IMR-90 (cell line): Measurements from ENCODE around the gene HAP1. TPM values are rescaled to one million over a fixed set of nuclear protein-coding genes. Genes with fewer than 3 reads are reported as not detected.

Experiments used
- ATAC-seq: fragments of 200-7000 bp; cut with Tn5 transposase; 2 replicates; pipeline ENCODE4 v1.9.1; 2020; ENCODE audit warnings: low read depth, mild to moderate bottlenecking, moderate library complexity
- BruUV-seq: library from RNA; stranded (reverse); fragments of 400-500 nt; replicated peaks from 2 replicates; lab custom pipeline; 2021; lab: Mats Ljungman, UMichigan
- CTCF ChIA-PET: fragments of 300-600 bp; formaldehyde crosslinking; extraction: SDS; loops from one replicate; lab custom pipeline; 2021; ENCODE audit warnings: antibody characterized with exemption; lab: Yijun Ruan, JAX
- POLR2A ChIA-PET: fragments of 300-600 bp; sonication (Branson Sonifier 250); formaldehyde crosslinking; loops from one replicate; lab custom pipeline; 2022; ENCODE audit warnings: antibody characterized with exemption; ENCODE audit not compliant: unreplicated experiment; lab: Charles Lee
- DNase-seq: peaks from one replicate; pipeline ENCODE4 v3.0.0; 2013
- H2AFZ ChIP-seq: replicated peaks from 2 replicates; pipeline ENCODE3; 2013; ENCODE audit warnings: low read length, mild to moderate bottlenecking; ENCODE audit not compliant: poor library complexity
- H2AK5ac ChIP-seq: 2 replicates; pipeline ENCODE4 v1.6.1; 2013; ENCODE audit warnings: low read depth, low read length, inconsistent platforms
- H2AK9ac ChIP-seq: replicated peaks from 2 replicates; pipeline ENCODE3; 2013; ENCODE audit warnings: mild to moderate bottlenecking, low read depth, low read length, moderate library complexity; ENCODE audit not compliant: poor library complexity
- H2BK120ac ChIP-seq: 2 replicates; pipeline ENCODE4 v1.6.1; 2013; ENCODE audit warnings: low read depth, low read length, inconsistent platforms
- H2BK15ac ChIP-seq: 3 replicates; pipeline ENCODE4 v1.6.1; 2013; ENCODE audit warnings: low read depth, low read length, inconsistent platforms
- H2BK20ac ChIP-seq: 2 replicates; pipeline ENCODE4 v1.6.1; 2013; ENCODE audit warnings: low read depth, mild to moderate bottlenecking, inconsistent platforms, low read length, moderate library complexity
- H2BK5ac ChIP-seq: 2 replicates; pipeline ENCODE4 v1.6.1; 2013; ENCODE audit warnings: mild to moderate bottlenecking, low read depth, low read length, inconsistent platforms; ENCODE audit not compliant: poor library complexity, severe bottlenecking
- H3K14ac ChIP-seq: replicated peaks from 2 replicates; pipeline ENCODE4 v1.6.1; 2013; ENCODE audit warnings: low read depth, low read length, inconsistent platforms
- H3K18ac ChIP-seq: 2 replicates; pipeline ENCODE4 v1.6.1; 2013; ENCODE audit warnings: low read depth, low read length, control low read depth
- H3K23ac ChIP-seq: 2 replicates; pipeline ENCODE4 v1.6.1; 2013; ENCODE audit warnings: low read depth, low read length, inconsistent platforms
- H3K27ac ChIP-seq: 2 replicates; pipeline ENCODE4 v1.5.1; 2013; ENCODE audit warnings: mild to moderate bottlenecking, control low read depth, low read length; ENCODE audit not compliant: insufficient read depth
- H3K27me3 ChIP-seq: 2 replicates; pipeline ENCODE4 v1.6.1; 2013; ENCODE audit warnings: low read length; ENCODE audit not compliant: control insufficient read depth, insufficient read depth
- H3K36me3 ChIP-seq: 2 replicates; pipeline ENCODE4 v1.6.1; 2013; ENCODE audit warnings: low read length, mixed read lengths; ENCODE audit not compliant: control insufficient read depth, insufficient read depth
- H3K4ac ChIP-seq: 2 replicates; pipeline ENCODE4 v1.6.1; 2013; ENCODE audit warnings: low read depth, low read length, inconsistent platforms
- H3K4me1 ChIP-seq: 2 replicates; pipeline ENCODE4 v1.6.1; 2013; ENCODE audit warnings: low read length, mixed read lengths; ENCODE audit not compliant: control insufficient read depth, insufficient read depth
- H3K4me2 ChIP-seq: 2 replicates; pipeline ENCODE4 v1.6.1; 2013; ENCODE audit warnings: low read depth, mild to moderate bottlenecking, control low read depth, low read length, moderate library complexity
- H3K4me3 ChIP-seq: 2 replicates; pipeline ENCODE4 v1.5.1; 2013; ENCODE audit warnings: low read depth, mild to moderate bottlenecking, control low read depth, low read length, moderate library complexity; ENCODE audit not compliant: insufficient read depth
- H3K56ac ChIP-seq: 2 replicates; pipeline ENCODE4 v1.6.1; 2013; ENCODE audit warnings: low read length, inconsistent platforms; ENCODE audit not compliant: insufficient read depth; ENCODE audit errors: extremely low read depth
- H3K79me1 ChIP-seq, 2 experiments: 2 replicates each; pipeline ENCODE4 v1.6.1; 2013; ENCODE audit warnings: low read length in 2 of 2, inconsistent platforms in 1 of 2, low read depth in 1 of 2
- H3K9ac ChIP-seq: 2 replicates; pipeline ENCODE4 v1.6.1; 2013; ENCODE audit warnings: low read depth, low read length, control low read depth
- H3K9me1 ChIP-seq: 2 replicates; pipeline ENCODE4 v1.6.1; 2013; ENCODE audit warnings: low read length, inconsistent platforms; ENCODE audit not compliant: insufficient read depth
- H3K9me3 ChIP-seq: 2 replicates; pipeline ENCODE4 v1.6.1; 2013; ENCODE audit warnings: low read length; ENCODE audit not compliant: control insufficient read depth, insufficient read depth
- H4K20me1 ChIP-seq: 2 replicates; pipeline ENCODE4 v1.6.1; 2013; ENCODE audit warnings: low read length, inconsistent platforms; ENCODE audit not compliant: insufficient read depth
- H4K5ac ChIP-seq: 2 replicates; pipeline ENCODE4 v1.6.1; 2013; ENCODE audit warnings: mild to moderate bottlenecking, low read depth, low read length, control low read depth
- H4K8ac ChIP-seq, 2 experiments: 2 replicates each; pipeline ENCODE4 v1.6.1; 2013; ENCODE audit warnings: low read depth in 2 of 2, low read length in 2 of 2, control low read depth in 1 of 2, inconsistent platforms in 1 of 2
- H4K91ac ChIP-seq: 2 replicates; pipeline ENCODE4 v1.6.1; 2013; ENCODE audit warnings: low read depth, low read length, inconsistent platforms; ENCODE audit not compliant: insufficient read depth
- BHLHE40 ChIP-seq: fragments of 150-350 bp; IDR thresholded peaks from 2 replicates; pipeline ENCODE4 v1.6.1; 2016; ENCODE audit warnings: mild to moderate bottlenecking, low read depth, low read length
- CEBPB ChIP-seq: IDR thresholded peaks from 2 replicates; pipeline ENCODE4 v1.6.1; 2012; ENCODE audit warnings: low read depth, low read length, improper control_type of control experiment
- ELK1 ChIP-seq: fragments of 150-350 bp; IDR thresholded peaks from 2 replicates; pipeline ENCODE4 v1.6.1; 2016; ENCODE audit warnings: low read depth, mild to moderate bottlenecking, low read length, moderate library complexity, borderline replicate concordance
- FOS ChIP-seq: fragments of 150-350 bp; IDR thresholded peaks from 2 replicates; pipeline ENCODE4 v1.6.1; 2016; ENCODE audit warnings: low read depth, low read length
- MAFK ChIP-seq: IDR thresholded peaks from 2 replicates; pipeline ENCODE4 v1.6.1; 2012; ENCODE audit warnings: low read depth, low read length, improper control_type of control experiment
- MAZ ChIP-seq: IDR thresholded peaks from 2 replicates; pipeline ENCODE4 v1.6.1; 2012; ENCODE audit warnings: low read depth, mild to moderate bottlenecking, low read length, improper control_type of control experiment, moderate library complexity, borderline replicate concordance
- NFE2L2 ChIP-seq: fragments of 150-350 bp; IDR thresholded peaks from 2 replicates; pipeline ENCODE4 v1.6.1; 2016; ENCODE audit warnings: low read depth, mild to moderate bottlenecking, low read length
- POLR2A ChIP-seq: IDR thresholded peaks from 2 replicates; pipeline ENCODE4 v1.6.1; 2012; ENCODE audit warnings: mild to moderate bottlenecking, low read depth, low read length
- RAD21 ChIP-seq: IDR thresholded peaks from 2 replicates; pipeline ENCODE4 v1.6.1; 2012; ENCODE audit warnings: low read length, improper control_type of control experiment
- RCOR1 ChIP-seq: IDR thresholded peaks from 2 replicates; pipeline ENCODE4 v1.6.1; 2012; ENCODE audit warnings: mild to moderate bottlenecking, low read length, improper control_type of control experiment; ENCODE audit not compliant: insufficient replicate concordance
- RFX5 ChIP-seq: IDR thresholded peaks from 2 replicates; pipeline ENCODE4 v1.8.0; 2012; ENCODE audit warnings: low read depth, mild to moderate bottlenecking, low read length, moderate library complexity
- WGBS, 2 experiments: methylation state at CpG; one replicate each; pipeline versions ENCODE4 v1.1.5 to v1.1.7; 2013; ENCODE audit warnings: missing lambda C conversion rate in 2 of 2; ENCODE audit not compliant: insufficient read length in 1 of 2; ENCODE audit errors: extremely low coverage in 2 of 2; 5-methylcytosine and 5-hydroxymethylcytosine counted together
- dilution Hi-C: fragments of 300-500 bp; cut with HindIII; formaldehyde crosslinking; loops from one replicate; pipeline ENCODE4 v1.14.3; 2018; ENCODE audit warnings: low sequenced_read_pairs; ENCODE audit not compliant: unreplicated experiment
- in situ Hi-C: fragments of 300-500 bp; cut with MboI; formaldehyde crosslinking; loops from 3 replicates; pipeline ENCODE4 v1.14.3; 2019; ENCODE audit warnings: low sequenced_read_pairs, inconsistent platforms, mixed read lengths
- intact Hi-C: fragments of 100-400 bp; cut with micrococcal nuclease; formaldehyde crosslinking; loops from 2 replicates; pipeline ENCODE4 v1.10.0; 2022
- polyA plus RNA-seq, 3 experiments: library from polyadenylated mRNA; depleted of rRNA; stranded (reverse); fragments of >200 nt; gene quantifications; 2 replicates each; pipeline ENCODE4 v1.2.3, GENCODE V29; 2012; ENCODE audit warnings: low replicate concordance in 1 of 3
- total RNA-seq: library from RNA; depleted of rRNA; stranded (reverse); fragments of >200 nt; gene quantifications from 2 replicates; pipeline ENCODE4 v1.2.3, GENCODE V29; 2012
- TF ChIP-seq, protein P1 (sequence below): conservative IDR thresholded peaks from 2 replicates; pipeline ENCODE4 v1.5.1; 2012; ENCODE audit warnings: mild to moderate bottlenecking, low read depth, low read length, improper control_type of control experiment
- TF ChIP-seq, protein P2 (sequence below): fragments of 150-350 bp; IDR thresholded peaks from 2 replicates; pipeline ENCODE4 v1.6.1; 2017; ENCODE audit warnings: mild to moderate bottlenecking, antibody characterized with exemption, low read length, low read depth

The HAP1 gene
- total and polyA plus RNA-seq, 2 of the 4 experiments (the other 2 are of a cell fraction), result under 0.01 to 0.09 TPM

GRCh38 chr17:41697122-41697962 lies 37.1 kb downstream of the HAP1 start:
- 0 out of 2 replicates have a peak overlapping the region, but pooled peaks have one; percentile 47 for H3K4ac ChIP-seq
- no peak overlapping the region for H3K23ac ChIP-seq
- H3K79me1 ChIP-seq, result peaks cover 4 to 16% of the 10 kb centered on the region in 2 experiments
- no peak overlapping the region for H3K18ac ChIP-seq
- H2BK120ac ChIP-seq, result no peak overlapping the region
- no peak overlapping the region for H2BK20ac ChIP-seq
- H2AFZ ChIP-seq, result peak overlapping the region; percentile 69
- H3K9me3 ChIP-seq, result no peaks in the 10 kb centered on the region
- no peak overlapping the region for H3K56ac ChIP-seq
- H4K91ac ChIP-seq, result no peak overlapping the region
- no peak overlapping the region for H4K5ac ChIP-seq
- ChIA-PET CTCF (no interaction called here), POLR2A (interaction anchor here (1.1 kb wide), 1 partner anchor 9 kb away, joined by 3 read pairs; no protein-coding TSS in a partner anchor)
- H3K14ac ChIP-seq, result 0 out of 2 replicates have a peak overlapping the region, but pooled peaks have one; percentile 36
- peak overlapping the region; percentile 11 for H3K4me2 ChIP-seq
- H2AK5ac ChIP-seq, result 0 out of 2 replicates have a peak overlapping the region, but pooled peaks have one; percentile 21
- H2BK5ac ChIP-seq, result no peak overlapping the region
- H3K36me3 ChIP-seq, result peaks cover 19% of the 10 kb centered on the region
- peak; percentile 64 for DNase-seq
- no peak overlapping the region for H3K4me3 ChIP-seq
- H3K9me1 ChIP-seq, result peaks cover 16% of the 10 kb centered on the region
- 0% methylated on average over 2 of the region's 6 CpGs; no CpG with 5 or more reads in 1 of the 2 experiments for WGBS, 2 experiments
- no peak overlapping the region for H2BK15ac ChIP-seq
- ATAC-seq, result peak; percentile 41
- no TSS peak for BruUV-seq
- in situ Hi-C loops (no loop called here), dilution Hi-C loops (no loop called here), intact Hi-C loops (no loop called here)
- H2AK9ac ChIP-seq, result peak overlapping the region; percentile 63
- no peak overlapping the region for H3K9ac ChIP-seq
- peaks cover 4% of the 10 kb centered on the region; the same call in 1 of the 2 replicates for H3K4me1 ChIP-seq
- no peaks in the 10 kb centered on the region for H3K27me3 ChIP-seq
- peaks cover 39% of the 10 kb centered on the region; the same call in 1 of the 2 replicates for H4K20me1 ChIP-seq
- peak overlapping the region; percentile 11; the same call in 1 of the 2 replicates for H3K27ac ChIP-seq
- H4K8ac ChIP-seq, result no peak overlapping the region; a peak in 1 of 4 replicates
- TF ChIP-seq CEBPB (peak; percentile 54; the same call in 1 of the 2 replicates), MAFK (no peak), RCOR1 (no peak), FOS (no peak), NFE2L2 (no peak), ELK1 (no peak), MAZ (0 out of 2 replicates have a peak, but pooled peaks have one; percentile 15), RAD21 (no peak), RFX5 (no peak), POLR2A (no peak), BHLHE40 (no peak)
- TF ChIP-seq, protein P1, sequence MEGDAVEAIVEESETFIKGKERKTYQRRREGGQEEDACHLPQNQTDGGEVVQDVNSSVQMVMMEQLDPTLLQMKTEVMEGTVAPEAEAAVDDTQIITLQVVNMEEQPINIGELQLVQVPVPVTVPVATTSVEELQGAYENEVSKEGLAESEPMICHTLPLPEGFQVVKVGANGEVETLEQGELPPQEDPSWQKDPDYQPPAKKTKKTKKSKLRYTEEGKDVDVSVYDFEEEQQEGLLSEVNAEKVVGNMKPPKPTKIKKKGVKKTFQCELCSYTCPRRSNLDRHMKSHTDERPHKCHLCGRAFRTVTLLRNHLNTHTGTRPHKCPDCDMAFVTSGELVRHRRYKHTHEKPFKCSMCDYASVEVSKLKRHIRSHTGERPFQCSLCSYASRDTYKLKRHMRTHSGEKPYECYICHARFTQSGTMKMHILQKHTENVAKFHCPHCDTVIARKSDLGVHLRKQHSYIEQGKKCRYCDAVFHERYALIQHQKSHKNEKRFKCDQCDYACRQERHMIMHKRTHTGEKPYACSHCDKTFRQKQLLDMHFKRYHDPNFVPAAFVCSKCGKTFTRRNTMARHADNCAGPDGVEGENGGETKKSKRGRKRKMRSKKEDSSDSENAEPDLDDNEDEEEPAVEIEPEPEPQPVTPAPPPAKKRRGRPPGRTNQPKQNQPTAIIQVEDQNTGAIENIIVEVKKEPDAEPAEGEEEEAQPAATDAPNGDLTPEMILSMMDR, result no peak
- TF ChIP-seq, protein P2, sequence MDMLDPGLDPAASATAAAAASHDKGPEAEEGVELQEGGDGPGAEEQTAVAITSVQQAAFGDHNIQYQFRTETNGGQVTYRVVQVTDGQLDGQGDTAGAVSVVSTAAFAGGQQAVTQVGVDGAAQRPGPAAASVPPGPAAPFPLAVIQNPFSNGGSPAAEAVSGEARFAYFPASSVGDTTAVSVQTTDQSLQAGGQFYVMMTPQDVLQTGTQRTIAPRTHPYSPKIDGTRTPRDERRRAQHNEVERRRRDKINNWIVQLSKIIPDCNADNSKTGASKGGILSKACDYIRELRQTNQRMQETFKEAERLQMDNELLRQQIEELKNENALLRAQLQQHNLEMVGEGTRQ, result peak; percentile 92
